Endothelial cell (in vitro differentiated cells): Measurements from ENCODE around the gene GIPC3. TPM values are rescaled to one million over a fixed set of nuclear protein-coding genes. Genes with fewer than 3 reads are reported as not detected.

Source experiments
- DNase-seq: peaks from one replicate; pipeline ENCODE4 v3.0.0; 2021; ENCODE audit warnings: low spot score
- H3K27ac Mint-ChIP-seq: one replicate; pipeline ENCODE4 v1.8.0; 2021; ENCODE audit warnings: mixed read lengths, inconsistent platforms; ENCODE audit not compliant: unreplicated experiment
- H3K27me3 Mint-ChIP-seq: one replicate; pipeline ENCODE4 v1.8.0; 2021; ENCODE audit warnings: mild to moderate bottlenecking, moderate library complexity, mixed read lengths, inconsistent platforms; ENCODE audit not compliant: unreplicated experiment
- H3K36me3 Mint-ChIP-seq: one replicate; pipeline ENCODE4 v1.8.0; 2021; ENCODE audit warnings: mild to moderate bottlenecking, low read depth, mixed read lengths, inconsistent platforms; ENCODE audit not compliant: unreplicated experiment
- H3K4me1 Mint-ChIP-seq: one replicate; pipeline ENCODE4 v1.8.0; 2021; ENCODE audit warnings: mild to moderate bottlenecking, mixed read lengths, inconsistent platforms; ENCODE audit not compliant: unreplicated experiment
- H3K4me3 Mint-ChIP-seq: one replicate; pipeline ENCODE4 v1.8.0; 2021; ENCODE audit warnings: mild to moderate bottlenecking, mixed read lengths, inconsistent platforms; ENCODE audit not compliant: unreplicated experiment
- H3K9me3 Mint-ChIP-seq: one replicate; pipeline ENCODE4 v1.8.0; 2021; ENCODE audit warnings: mixed read lengths, inconsistent platforms; ENCODE audit not compliant: unreplicated experiment
- CTCF ChIP-seq: fragments of 200-600 bp; sonication (generic); IDR thresholded peaks from one replicate; pipeline ENCODE4 v1.5.0; 2021; ENCODE audit warnings: antibody characterized with exemption; ENCODE audit not compliant: unreplicated experiment
- total RNA-seq: library from RNA; stranded (reverse); fragmentation: NEBNext Ultra II Directional; extraction: Animal tissue kit (Norgen Biotek cat#: 25700); gene quantifications from one replicate; pipeline ENCODE4 v1.2.1, GENCODE V29; 2021; ENCODE audit not compliant: unreplicated experiment

Gene GIPC3
- total RNA-seq, 1 donor from 2014 or later: 11.0 TPM

GRCh38 chr19:3543150-3544057 lies 41.9 kb upstream of the GIPC3 start:
- Mint-ChIP-seq H3K9me3 (no peaks in the 10 kb centered on the region), H3K27me3 (peaks cover 15% of the 10 kb centered on the region), H3K4me3 (no peak overlapping the region), H3K36me3 (peaks cover 8% of the 10 kb centered on the region), H3K4me1 (peaks cover 2% of the 10 kb centered on the region), H3K27ac (no peak overlapping the region)
- no peak for TF ChIP-seq CTCF
- DNase-seq: no peak

GRCh38 chr19:3544058-3544376 lies 41.3 kb upstream of the GIPC3 start:
- Mint-ChIP-seq H3K27me3 (peaks cover 13% of the 10 kb centered on the region), H3K4me1 (peaks cover 2% of the 10 kb centered on the region), H3K9me3 (no peaks in the 10 kb centered on the region), H3K36me3 (peaks cover 8% of the 10 kb centered on the region), H3K4me3 (no peak overlapping the region), H3K27ac (no peak overlapping the region)
- no peak for TF ChIP-seq CTCF
- no peak for DNase-seq

DNA sequence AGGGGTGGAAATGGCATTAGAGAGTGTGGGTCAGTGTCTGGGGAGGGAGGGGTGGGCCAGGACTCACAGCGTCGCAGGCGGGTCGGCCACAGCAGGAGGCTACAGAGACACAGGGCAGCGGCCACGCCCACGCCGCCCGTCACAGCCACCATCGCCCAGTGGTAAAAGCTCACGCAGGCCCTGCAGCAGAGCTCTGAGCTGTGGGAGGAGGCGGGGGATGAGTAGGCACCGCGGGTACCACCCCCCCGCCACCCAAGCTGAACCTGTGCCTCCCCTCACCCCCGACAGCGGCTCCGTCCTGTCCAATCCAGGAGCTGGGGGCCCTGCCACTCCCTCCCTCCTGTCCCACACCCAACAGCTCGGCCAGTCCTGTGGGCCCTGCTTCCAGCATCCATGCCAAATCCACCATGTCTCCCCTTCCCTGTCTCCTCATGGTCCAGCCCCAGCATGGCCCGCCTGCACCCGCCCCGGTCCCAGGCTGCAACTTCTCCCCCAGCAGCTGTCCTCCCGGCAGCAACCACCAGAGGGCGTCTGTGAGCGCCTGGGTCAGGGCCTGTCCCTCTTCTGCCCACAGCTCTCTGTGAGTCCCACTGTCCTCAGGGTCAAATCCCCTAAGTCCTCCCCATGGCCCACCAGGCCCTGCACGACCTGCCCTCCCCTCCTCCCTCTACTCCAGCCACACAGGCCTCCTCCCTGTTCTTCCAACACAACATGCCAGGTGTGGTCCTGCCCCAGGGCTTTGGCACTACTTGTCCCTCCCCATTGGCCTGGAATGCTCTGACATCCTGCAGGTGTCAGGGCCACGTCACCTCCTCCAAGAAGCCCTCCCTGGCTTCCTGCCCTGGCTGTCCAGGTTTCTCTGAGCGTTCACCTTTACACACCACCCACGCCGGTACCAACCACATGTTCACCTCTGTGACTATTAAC lies 40.3 kb upstream of the GIPC3 start:
- Mint-ChIP-seq H3K4me3 (no peak overlapping the region), H3K4me1 (no peaks in the 10 kb centered on the region), H3K27ac (peak overlapping the region; percentile 42), H3K27me3 (peaks cover 13% of the 10 kb centered on the region), H3K9me3 (no peaks in the 10 kb centered on the region), H3K36me3 (peaks cover 5% of the 10 kb centered on the region)
- peak; percentile 97 for TF ChIP-seq CTCF
- peak; percentile 95 for DNase-seq

DNA sequence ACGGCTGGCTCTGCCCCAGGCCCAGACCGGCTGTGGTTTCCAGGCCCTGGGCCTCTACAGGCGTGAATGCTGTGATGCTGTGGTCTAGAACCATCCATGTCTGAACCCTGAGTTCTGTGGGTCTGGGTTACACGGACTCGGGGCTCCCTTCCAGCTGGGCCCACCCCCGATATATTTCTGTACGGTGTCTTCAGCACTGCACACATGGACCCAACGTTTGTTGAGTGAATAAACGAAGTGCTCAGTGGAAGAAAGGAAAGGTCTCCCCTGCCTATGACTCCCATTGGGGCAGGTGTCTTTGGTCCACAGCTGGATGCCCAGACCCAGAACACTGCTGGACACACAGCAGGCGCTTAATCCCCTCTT lies 39.6 kb upstream of the GIPC3 start:
- H3K4me1 Mint-ChIP-seq: no peaks in the 10 kb centered on the region
- TF ChIP-seq CTCF: no peak
- H3K4me3 Mint-ChIP-seq: peak overlapping the region; percentile 37
- peaks cover 5% of the 10 kb centered on the region for H3K36me3 Mint-ChIP-seq
- H3K27ac Mint-ChIP-seq: no peak overlapping the region
- H3K9me3 Mint-ChIP-seq: no peaks in the 10 kb centered on the region
- no peak for DNase-seq
- H3K27me3 Mint-ChIP-seq: peaks cover 14% of the 10 kb centered on the region
